Stimulated activated CD4-positive, alpha-beta T cell treated with anti-CD3 and anti-CD28 coated beads, Interleukin-4, amount 100 ng/mL, for 24 hours (primary cell): ENCODE data around the gene HIP1R.

Source experiments
- DNase-seq: peaks from one replicate; pipeline ENCODE4 v3.0.0-alpha.2; 2020

The HIP1R gene

DNA sequence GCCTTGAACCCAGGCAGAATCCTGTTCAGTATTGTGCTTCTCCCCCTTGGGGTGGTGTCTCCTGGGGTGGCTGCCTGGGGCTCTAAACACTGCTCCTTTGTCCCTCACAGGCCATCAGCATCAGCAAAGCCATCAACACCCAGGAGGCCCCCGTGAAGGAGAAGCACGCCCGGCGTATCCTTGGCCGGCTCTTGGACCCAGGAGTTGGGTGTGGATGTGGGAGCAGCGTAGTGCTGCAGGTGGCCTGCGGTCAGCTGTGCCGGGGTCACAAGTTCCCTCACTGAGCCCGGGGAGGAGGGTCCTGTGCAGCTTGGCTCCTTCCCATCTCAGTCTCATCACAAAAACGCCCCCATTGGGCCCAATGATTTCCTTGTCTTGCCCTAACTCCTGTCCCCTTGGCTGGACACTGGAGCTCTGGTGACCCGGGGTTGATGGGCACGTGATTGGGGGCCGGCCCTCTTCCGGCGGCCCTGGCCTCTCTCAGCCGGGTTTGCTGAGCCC is 12.7 kb downstream of the HIP1R start:
- no peak for DNase-seq

DNA sequence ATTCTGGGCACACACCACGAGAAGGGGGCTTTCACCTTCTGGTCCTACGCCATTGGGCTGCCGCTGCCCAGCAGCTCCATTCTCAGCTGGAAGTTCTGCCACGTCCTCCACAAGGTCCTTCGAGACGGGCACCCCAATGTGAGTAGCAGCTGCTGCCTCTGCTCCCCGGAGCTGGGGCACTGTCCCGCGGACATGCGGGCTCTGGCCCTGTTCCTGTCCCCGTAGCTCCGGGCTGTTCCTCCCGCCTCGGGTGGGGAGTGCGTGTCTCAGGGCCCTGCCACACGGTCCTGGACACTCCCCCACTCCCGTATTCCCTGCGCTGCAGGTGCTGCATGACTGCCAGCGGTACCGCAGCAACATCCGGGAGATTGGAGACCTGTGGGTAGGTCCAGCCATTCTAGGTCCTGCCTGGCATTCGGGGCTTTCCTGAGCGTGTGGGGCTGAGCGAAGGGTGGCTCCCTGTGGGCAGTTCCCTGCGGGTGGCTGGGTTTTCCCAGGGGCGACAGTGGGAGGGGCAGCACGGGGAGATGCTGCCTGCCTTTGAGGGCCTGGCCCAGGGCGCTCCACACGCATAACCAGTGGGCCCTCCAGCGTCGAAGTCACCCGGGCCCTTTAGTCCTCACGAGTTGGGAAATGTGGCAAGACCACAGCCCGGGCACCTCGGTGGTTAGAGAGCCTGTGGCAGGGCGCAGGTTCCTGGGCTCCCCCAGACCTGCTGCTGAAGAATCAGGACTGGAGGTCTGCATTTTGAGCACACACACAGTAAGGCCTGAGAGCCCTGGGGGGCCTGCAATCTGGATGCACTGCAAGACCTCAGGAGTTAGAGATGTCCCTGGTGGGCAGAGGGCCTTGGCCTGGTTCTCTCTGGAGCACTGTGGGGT is 13.5 kb downstream of the HIP1R start:
- DNase-seq, result no peak

DNA sequence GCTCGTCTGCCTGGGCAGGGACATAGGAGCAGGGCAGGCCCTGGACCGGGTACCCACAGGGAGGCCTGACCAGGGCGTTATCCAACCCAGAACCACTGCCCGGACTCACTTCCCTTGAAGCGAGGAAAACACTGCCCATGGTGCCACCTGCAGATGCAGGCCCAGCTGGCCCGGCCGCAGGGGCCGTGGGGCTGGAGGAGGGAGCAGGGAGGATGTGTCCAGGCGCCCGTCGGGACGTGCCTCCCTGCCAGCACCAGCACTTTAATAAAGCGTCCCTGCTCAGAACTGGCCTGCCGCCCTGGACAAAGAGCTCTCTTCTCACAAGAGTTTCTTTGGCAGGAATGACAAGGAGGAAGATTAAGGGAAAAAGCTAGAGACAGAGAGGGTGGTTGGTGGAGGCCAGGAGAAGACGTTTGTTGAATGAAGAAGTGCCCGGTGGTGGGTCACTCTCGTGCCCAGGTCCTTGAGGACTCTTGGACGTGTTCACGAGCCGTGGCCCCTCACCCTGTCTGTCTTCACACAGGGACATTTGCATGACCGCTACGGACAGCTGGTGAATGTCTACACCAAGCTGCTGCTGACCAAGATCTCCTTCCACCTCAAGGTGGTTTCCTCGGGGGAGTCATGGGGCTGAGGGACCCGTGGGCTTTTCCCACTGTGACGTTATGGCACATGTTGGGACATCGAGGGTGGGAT is 14.2 kb downstream of the HIP1R start:
- DNase-seq, result no peak

DNA sequence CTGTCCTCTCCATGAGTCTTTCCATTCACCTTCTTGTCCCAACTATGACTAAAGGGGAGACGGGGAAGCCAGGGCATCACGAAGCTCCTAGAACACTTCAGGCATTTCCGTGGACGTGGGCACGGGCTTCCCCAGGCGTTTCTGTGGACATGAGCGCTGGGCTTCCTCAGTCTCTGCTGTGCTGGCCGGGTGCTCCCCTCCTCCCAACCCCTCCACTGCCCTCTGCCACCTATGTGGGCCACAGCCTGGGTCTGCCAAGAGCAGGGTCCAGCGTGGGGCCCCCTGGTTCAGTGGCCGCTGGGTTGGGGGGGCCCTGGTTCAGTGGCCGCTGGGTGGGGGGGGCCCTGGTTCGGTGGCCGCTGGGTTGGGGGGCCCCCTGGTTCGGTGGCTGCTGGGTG is 14.8 kb downstream of the HIP1R start:
- no peak for DNase-seq

DNA sequence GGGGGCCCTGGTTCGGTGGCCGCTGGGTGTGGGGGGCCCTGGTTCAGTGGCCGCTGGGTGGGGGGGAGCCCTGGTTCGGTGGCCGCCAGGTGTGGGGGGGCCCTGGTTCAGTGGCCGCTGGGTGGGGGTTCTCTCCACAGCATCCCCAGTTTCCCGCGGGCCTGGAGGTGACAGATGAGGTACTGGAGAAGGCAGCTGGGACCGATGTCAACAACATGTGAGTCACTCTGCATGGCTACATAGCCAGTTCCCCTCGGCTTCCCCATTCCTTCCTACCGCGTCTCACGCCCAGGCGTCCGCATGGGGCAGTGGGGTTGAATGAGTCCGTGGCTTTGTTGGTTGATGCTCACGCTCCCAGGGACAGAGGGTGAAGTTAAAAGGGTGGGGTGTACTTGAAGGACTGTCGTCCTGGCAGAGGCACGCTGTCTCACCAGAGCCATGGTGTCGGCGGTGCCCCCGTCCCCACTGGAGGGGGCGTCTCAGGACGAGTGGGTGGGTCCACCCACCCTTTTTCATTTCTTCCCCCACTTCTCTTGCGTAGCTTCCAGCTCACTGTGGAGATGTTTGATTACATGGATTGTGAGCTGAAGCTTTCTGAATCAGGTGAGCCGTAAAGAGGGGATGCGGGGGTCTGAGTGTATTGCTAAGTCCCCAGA is 15.6 kb downstream of the HIP1R start:
- DNase-seq, result no peak

DNA sequence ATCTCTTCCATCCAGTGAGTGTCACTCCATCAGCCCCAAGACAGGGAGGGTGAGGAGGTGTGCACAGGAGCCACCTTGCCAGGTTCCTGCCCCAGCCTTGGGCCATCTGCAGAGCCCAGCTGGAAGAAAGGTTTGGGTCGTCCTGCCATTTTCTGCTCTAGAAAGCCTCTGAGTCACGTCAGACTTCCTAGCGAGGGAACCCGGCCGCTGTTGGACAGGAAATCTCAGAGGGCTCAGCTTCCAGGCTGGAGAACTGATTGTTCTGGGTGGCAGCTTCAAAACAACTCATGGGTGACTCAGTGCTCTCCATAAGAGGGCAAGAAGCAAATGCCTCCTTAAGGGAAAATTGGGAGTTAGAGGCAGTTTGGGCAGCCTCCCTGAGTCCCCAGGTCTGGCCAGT is 16.6 kb downstream of the HIP1R start:
- DNase-seq, result no peak

DNA sequence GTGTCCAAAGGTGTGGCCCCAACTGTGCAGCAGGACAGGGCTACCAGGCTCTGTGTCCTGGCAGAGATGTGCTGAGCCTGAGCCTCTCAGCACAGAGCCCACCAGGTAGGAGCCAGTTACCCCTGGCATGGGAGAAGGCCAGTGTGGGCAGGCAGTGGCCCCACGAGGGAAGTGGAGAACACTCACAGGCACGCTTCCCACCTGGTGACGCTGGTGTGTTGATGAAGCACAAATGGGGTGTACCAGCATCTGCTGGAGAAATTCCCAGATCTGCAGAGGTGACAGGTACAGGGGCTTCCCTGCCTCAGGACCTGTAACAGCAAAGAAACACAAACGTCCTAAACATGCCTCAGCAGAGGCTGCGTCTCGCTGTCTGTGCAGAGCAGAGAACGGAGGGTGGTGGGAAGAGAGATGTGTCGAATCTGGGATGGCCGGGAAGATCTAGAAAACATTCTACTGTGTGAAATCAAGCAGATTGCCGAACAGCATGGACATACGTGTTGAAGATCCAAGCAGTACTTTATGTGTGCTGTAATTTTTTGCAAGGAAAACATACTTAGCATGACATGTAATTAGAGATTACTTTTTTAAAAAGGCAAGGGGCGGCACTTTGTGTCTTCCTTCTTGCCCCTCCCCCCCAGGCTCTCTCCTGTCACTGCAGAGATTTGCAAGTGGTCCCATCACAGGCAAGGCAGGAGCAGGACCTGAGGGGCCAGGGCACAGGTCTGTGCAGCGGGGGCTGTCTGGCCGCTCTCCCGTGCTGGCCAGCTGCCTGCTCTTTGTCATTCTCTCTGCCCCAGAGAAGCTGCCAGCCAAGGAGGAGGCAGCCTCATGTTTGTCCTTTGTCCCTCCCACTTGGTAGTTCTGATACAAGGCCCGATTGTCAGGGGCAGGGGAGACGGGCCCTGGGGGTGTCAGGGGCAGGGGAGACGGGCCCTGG is 17.3 kb downstream of the HIP1R start:
- DNase-seq, result no peak

DNA sequence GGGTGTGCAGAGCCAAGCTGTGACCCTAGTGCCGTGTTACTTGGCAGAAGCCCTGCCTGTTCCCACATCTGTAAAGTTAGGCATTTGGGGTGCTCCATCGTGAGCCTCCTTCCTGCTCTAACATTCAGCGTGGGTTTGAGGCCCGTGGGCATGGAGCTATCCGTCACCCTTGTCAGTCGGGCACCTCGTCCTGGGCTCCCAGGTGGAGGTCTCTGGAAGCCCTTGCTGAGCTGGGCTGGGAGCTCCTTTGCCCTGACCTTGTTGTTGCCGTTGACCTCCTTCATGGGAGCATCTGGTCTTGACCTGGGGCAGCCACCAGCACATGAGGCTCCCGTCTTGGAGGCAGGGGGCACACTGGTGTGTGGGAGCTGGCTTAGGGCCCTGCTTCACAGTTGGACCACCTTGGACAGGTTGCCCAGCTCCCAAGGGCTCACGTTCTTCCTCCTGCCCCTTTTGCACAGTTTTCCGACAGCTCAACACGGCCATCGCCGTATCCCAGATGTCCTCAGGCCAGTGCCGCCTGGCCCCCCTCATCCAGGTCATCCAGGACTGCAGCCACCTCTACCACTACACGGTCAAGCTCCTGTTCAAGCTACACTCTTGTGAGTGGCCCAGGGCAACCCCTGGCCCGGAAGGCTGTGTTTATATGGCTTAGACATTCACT is 18.5 kb downstream of the HIP1R start:
- no peak for DNase-seq

DNA sequence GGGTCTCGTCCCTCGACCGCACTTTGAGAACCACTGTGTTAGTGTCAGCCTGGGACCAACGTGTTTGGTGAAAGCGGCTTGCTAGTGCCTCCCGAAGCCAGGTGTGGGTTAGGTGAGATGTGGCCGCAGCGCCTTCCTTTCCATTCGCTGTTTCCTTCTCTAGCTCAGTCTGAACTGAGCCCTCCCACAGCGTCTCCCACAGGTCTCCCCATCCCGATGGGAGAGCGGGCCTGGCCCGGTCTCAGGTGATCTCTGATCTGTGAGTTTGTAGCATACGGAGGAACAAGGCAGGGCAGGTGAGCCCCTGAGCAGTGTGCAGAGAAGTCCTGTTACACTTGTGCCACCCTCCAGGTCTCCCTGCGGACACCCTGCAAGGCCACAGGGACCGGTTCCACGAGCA is 19.3 kb downstream of the HIP1R start:
- DNase-seq, result no peak

DNA sequence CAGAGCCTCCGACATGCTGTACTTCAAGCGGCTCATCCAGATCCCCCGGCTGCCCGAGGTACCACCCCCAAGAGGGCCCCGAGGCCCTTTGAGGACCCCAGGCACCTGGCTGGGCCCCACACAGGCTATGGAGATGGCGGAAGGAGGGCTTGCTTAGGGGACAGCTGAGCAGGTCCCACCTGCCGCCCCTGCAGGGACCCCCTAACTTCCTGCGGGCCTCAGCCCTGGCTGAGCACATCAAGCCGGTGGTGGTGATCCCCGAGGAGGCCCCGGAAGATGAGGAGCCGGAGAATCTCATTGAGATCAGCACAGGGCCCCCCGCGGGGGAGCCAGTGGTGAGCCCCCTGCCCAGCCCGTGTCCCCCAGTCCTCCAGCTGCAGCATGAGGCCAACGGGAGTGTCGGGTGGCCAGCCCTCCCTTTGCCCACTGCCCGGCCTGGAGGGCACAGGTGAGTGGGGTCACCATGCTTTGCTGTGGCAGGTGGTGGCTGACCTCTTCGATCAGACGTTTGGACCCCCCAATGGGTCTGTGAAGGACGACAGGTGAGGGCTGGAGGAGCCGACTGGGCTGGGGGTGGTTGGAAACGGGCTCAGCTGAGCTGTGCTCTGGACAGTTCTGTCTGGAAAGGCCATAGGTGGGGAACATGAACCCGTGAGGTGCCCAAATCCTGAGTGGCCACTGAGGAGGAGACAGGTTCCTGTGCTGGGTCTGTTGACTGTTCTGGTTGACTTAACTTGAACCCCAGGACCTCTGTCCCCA is 20.0 kb downstream of the HIP1R start:
- no peak for DNase-seq

DNA sequence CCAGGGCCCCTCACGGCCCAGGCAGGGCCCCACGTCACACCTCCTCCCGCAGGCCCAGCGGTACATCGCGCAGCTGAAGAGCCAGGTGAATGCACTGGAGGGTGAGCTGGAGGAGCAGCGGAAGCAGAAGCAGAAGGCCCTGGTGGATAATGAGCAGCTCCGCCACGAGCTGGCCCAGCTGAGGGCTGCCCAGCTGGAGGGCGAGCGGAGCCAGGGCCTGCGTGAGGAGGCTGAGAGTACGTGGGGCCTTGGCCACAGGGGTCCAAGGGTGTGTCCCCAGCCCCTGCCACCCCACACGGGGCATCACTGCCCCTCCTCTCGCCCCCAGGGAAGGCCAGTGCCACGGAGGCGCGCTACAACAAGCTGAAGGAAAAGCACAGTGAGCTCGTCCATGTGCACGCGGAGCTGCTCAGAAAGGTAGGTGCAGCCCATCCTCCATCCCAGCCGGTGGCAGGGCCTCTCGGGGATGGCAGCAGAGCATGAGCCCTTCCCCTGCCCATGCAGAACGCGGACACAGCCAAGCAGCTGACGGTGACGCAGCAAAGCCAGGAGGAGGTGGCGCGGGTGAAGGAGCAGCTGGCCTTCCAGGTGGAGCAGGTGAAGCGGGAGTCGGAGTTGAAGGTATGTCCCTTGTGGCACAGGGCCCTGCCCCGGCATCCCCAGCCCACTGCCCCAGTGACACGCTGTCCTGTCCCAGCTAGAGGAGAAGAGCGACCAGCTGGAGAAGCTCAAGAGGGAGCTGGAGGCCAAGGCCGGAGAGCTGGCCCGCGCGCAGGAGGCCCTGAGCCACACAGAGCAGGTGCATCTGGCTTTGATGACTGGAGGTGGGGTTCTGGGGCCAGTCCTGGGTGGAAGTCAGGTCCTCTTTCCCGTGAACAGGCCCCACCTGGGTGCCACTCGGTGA is 20.9 kb downstream of the HIP1R start:
- DNase-seq, result no peak

DNA sequence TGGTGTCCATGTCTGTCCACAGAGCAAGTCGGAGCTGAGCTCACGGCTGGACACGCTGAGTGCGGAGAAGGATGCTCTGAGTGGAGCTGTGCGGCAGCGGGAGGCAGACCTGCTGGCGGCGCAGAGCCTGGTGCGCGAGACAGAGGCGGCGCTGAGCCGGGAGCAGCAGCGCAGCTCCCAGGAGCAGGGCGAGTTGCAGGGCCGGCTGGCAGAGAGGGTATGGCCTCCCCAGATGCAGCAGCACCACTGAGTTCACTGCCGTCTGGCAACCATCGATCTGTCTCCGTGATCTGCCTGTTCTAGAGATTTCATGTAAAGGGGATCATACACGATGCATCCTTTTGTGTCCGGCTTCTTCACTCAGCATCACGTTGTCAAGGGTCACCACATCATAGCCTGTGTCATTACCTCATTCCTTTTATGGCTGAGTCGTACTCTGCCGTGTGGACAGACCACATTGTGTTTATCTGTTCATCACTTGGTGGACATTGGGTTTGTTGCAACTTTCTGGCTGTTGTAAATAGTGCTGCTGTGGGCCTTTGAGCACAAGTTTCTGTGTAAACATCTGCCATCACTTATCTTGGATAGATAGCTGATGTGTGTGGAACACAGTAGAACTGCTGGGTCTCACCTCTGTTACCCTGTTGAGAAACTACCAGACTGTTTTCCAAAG is 21.9 kb downstream of the HIP1R start:
- DNase-seq, result no peak

DNA sequence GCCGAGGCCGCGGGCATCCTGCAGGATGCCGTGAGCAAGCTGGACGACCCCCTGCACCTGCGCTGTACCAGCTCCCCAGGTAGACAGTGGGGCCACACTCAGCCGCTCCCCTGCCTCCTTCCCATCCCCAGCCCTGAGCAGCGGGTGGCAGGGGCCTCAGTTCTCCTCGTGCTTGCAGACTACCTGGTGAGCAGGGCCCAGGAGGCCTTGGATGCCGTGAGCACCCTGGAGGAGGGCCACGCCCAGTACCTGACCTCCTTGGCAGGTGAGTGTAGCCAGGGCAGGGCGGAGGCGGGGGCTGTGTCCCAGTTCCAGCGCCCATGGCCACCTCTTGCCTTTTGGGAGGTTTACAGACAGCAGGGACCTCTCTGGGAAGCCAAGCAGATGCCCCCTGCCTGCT is 22.9 kb downstream of the HIP1R start:
- DNase-seq, result no peak

DNA sequence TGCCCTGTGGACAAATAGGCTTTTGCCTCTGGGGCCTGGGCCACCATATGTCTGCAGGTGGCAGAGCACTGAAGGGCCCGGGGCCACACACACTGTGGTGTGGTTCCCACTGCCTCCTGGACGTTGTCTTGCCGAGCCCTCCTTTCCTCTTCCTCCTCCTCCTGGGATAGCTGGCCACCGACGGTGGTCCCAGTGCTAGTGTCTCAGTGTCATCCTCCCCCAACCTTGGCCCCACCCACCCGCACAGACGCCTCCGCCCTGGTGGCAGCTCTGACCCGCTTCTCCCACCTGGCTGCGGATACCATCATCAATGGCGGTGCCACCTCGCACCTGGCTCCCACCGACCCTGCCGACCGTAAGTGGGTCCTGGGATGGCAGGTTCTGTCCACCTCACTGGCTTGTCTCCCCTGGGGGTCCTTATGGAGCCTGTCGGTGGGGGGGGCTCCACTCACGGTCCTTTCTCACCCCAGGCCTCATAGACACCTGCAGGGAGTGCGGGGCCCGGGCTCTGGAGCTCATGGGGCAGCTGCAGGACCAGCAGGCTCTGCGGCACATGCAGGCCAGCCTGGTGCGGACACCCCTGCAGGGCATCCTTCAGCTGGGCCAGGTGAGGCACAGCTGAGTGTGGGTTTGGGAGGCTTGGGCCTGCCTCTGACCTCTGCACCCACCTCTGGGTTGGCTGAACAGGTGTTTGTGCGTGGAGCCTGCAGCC is 23.5 kb downstream of the HIP1R start:
- DNase-seq, result no peak

DNA sequence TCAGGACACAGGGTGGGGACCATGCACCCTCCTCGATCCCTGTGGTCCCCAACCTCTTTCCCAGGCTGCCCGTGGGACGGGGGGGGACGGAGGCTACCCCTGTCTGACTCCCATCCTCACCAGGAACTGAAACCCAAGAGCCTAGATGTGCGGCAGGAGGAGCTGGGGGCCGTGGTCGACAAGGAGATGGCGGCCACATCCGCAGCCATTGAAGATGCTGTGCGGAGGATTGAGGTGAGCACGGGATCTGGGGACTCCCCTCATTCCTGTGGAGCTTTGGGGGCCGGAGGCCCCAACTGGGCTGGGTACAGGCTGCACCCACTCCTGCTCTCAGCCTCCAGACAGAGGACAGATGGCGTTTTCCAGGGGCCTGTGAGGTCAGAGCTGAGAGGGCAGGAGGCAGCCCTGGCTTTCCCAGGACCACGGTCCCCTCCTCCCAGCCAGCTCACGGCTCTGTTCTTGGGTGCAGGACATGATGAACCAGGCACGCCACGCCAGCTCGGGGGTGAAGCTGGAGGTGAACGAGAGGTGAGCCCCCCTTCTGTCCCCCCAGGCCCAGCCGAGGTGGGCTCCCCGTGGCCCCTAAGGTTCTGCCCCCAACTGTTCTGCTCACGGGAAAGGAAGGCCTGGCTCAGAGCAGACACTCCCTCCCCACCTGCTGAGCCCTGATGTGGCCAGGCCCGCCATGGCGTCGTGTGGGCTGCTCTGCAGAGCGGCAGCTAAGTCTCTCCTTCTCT is 24.2 kb downstream of the HIP1R start:
- no peak for DNase-seq

DNA sequence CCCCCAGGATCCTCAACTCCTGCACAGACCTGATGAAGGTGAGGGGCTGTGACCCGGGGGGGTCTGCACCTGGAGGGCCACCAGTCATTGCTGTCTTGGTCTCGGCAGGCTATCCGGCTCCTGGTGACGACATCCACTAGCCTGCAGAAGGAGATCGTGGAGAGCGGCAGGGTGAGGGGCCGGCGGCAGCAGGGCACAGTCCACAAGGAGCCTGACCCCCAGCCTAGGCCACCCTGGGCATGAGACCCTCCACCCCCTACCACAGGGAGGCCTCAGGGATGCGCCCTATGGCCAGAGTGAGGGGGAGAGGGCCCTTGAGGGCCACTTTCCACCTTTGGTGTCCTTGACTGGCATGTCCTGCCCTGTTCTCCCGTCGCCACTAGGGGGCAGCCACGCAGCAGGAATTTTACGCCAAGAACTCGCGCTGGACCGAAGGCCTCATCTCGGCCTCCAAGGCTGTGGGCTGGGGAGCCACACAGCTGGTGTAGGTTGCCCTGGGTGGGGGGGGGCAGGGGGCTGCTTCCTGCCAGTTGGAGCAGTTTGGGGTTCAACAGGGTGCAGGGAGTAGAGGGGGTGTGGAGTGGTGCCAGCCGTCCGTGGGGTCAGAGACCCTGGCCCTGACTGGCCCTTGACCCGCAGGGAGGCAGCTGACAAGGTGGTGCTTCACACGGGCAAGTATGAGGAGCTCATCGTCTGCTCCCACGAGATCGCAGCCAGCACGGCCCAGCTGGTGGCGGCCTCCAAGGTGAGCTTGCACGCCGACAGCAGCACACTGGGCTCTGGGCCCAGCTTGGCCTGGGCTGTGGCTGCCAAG is 25.0 kb downstream of the HIP1R start:
- DNase-seq, result peak; percentile 87
